Measurements from ENCODE around the gene PSMB9.
A peak's percentile ranks its signal among the peaks of the same experiment; 100 is the strongest.

PSMB9 gene

DNA sequence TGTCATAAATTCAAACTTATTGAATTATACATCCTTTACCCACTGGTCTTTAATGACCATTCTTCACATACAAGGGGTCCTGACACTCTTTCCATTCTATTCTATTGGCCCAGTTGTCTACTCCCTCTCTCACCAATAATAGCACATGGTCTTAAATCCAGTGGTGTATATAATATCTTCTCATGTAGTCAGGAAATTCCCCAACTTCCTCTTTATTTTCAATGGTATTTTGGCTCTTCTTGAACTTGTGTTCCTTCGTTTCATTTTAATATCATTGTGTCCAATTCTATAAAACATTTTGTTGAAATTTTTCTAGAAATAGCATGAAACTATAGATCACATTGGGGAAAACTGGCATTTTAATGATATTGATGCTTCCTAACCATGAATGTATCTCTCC is 36.8 kb downstream of the PSMB9 start:
- in situ Hi-C loops (cut with MboI; ENCODE audit: low pct_unique_long_range_greater_than_20kb, low sequenced_read_pairs, unreplicated experiment), result no loop called here
- TF ChIP-seq, protein P1, sequence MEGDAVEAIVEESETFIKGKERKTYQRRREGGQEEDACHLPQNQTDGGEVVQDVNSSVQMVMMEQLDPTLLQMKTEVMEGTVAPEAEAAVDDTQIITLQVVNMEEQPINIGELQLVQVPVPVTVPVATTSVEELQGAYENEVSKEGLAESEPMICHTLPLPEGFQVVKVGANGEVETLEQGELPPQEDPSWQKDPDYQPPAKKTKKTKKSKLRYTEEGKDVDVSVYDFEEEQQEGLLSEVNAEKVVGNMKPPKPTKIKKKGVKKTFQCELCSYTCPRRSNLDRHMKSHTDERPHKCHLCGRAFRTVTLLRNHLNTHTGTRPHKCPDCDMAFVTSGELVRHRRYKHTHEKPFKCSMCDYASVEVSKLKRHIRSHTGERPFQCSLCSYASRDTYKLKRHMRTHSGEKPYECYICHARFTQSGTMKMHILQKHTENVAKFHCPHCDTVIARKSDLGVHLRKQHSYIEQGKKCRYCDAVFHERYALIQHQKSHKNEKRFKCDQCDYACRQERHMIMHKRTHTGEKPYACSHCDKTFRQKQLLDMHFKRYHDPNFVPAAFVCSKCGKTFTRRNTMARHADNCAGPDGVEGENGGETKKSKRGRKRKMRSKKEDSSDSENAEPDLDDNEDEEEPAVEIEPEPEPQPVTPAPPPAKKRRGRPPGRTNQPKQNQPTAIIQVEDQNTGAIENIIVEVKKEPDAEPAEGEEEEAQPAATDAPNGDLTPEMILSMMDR (IDR thresholded peaks at IDR 0.05; ENCODE audit: extremely low read depth, insufficient read depth, missing control alignments), result no peak
- DNase-seq (ENCODE audit: low spot score), result no peak

- TF ChIP-seq, protein P1 (IDR thresholded peaks at IDR 0.05; ENCODE audit: extremely low read depth, insufficient read depth, missing control alignments), result no peak
- in situ Hi-C loops (cut with MboI; ENCODE audit: low pct_unique_long_range_greater_than_20kb, low sequenced_read_pairs, unreplicated experiment), result no loop called here
These were observed 40.4 kb downstream of the PSMB9 start for GRCh38 chr6:32894085-32895005.

DNA sequence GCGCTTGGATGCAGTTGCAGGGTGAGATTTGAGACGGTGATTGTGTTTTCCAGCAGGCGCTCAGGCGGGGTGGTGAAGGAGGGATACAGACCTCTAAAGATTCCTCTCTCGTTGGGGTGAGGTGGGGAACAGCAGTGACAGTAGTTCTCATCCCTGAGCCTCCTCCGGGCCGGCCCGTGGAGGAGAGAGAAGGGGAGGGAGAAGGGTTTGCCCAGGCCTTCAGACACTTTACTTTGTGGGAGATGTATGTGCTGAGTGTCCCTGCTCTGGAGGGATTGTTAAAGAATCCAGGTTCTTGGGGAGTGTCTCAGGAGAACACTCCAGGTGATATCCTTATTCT is 41.0 kb downstream of the PSMB9 start:
- TF ChIP-seq, protein P1 (IDR thresholded peaks at IDR 0.05; ENCODE audit: extremely low read depth, insufficient read depth, missing control alignments), result no peak
- in situ Hi-C loops (cut with MboI; ENCODE audit: low pct_unique_long_range_greater_than_20kb, low sequenced_read_pairs, unreplicated experiment), result no loop called here
- no peak for DNase-seq (ENCODE audit: low spot score)

More at GRCh38 chr6:32894085-32895005, 40.4 kb downstream of the PSMB9 start:
- peak; percentile 95 for DNase-seq (ENCODE audit: low spot score)

DNA sequence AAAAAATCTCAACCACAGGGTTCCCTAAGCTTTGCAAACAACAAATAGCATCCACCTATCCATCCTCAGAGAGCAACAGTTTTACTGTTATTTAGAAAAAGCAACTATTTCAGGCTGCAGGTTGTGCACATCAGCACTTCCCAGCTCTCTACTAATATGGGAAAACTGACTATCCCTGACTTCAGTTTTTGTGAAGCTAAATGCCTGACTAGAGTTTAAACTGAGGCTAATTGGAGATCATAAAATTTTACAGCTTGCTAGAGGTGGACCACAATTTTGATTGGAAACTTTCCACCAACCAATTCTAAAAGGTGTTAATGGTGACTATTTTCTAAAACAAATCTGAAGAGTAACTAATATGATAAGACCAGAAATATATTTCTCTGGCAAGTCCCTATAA is 50.0 kb downstream of the PSMB9 start:
- no peak for DNase-seq (ENCODE audit: low spot score)
- TF ChIP-seq, protein P1 (IDR thresholded peaks at IDR 0.05; ENCODE audit: extremely low read depth, insufficient read depth, missing control alignments), result no peak
- in situ Hi-C loops (cut with MboI; ENCODE audit: low pct_unique_long_range_greater_than_20kb, low sequenced_read_pairs, unreplicated experiment), result no loop called here

- TF ChIP-seq, protein P1 (IDR thresholded peaks at IDR 0.05; ENCODE audit: extremely low read depth, insufficient read depth, missing control alignments), result no peak
- DNase-seq (ENCODE audit: low spot score), result no peak
- in situ Hi-C loops (cut with MboI; ENCODE audit: low pct_unique_long_range_greater_than_20kb, low sequenced_read_pairs, unreplicated experiment), result no loop called here
These were observed 51.1 kb downstream of the PSMB9 start for GRCh38 chr6:32905078-32905477.

DNA sequence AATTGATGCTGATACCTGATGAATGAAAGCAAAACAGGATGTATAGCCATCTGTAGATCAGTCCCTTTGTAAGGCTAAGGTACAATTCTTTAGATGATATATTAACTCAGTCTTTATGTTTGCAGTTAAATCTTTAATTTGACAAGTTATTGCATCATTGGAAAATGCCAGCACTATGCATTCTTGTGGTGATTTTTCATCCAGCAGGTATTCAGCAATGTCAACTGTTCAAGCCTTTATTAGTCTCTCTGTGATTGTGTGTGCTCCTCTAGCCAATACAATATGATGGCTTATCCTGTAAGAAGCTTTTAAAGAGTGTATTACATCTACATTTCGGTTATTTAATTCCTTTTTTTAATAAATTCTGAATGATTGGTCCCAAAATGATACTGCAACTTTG is 52.5 kb downstream of the PSMB9 start:
- DNase-seq (ENCODE audit: low spot score), result no peak
- in situ Hi-C loops (cut with MboI; ENCODE audit: low pct_unique_long_range_greater_than_20kb, low sequenced_read_pairs, unreplicated experiment), result no loop called here
- TF ChIP-seq, protein P1 (IDR thresholded peaks at IDR 0.05; ENCODE audit: extremely low read depth, insufficient read depth, missing control alignments), result no peak

Measured in GM13977 (cell line).